Liver (tissue), 3 donors: ENCODE data around the gene MARK2.

ENCODE experiments used
- CTCF ChIP-seq: fragments of 150-350 bp; IDR thresholded peaks from 2 replicates; pipeline ENCODE4 v1.5.1; 2017; ENCODE audit warnings: improper control_type of control experiment, low read depth, low read length; ENCODE audit not compliant: missing input control
- GABPA ChIP-seq, 2 donors: IDR thresholded peaks in 1 of 2; conservative IDR thresholded peaks in 1 of 2; 2 replicates each; pipeline ENCODE4 v1.6.1; 2016; ENCODE audit warnings: antibody characterized with exemption in 2 of 2, mild to moderate bottlenecking in 1 of 2, moderate library complexity in 1 of 2
- REST ChIP-seq: IDR thresholded peaks from 2 replicates; pipeline ENCODE4 v1.6.1; 2016; ENCODE audit warnings: antibody characterized with exemption, mild to moderate bottlenecking
- SP1 ChIP-seq: IDR thresholded peaks from 2 replicates; pipeline ENCODE4 v1.6.1; 2018; ENCODE audit warnings: antibody characterized with exemption, mild to moderate bottlenecking
- donor health status: healthy.
- donor health status: healthy.

- TF ChIP-seq CTCF = no peak
- TF ChIP-seq SP1 = no peak
- no peak for TF ChIP-seq GABPA (IDR thresholded peaks at IDR 0.05 in 1 of 2, conservative IDR thresholded peaks at IDR 0.05 in 1 of 2)
- TF ChIP-seq REST = no peak
These were observed 40.9 kb downstream of the MARK2 start for GRCh38 chr11:63879598-63880402.
